GM18909 (cell line): ENCODE data around the gene MORN1.

Experiments used
- ATAC-seq: cut with Tn5 transposase; IDR thresholded peaks from one replicate; pipeline ENCODE4 v1.9.1; 2021; ENCODE audit warnings: mild to moderate bottlenecking; ENCODE audit not compliant: unreplicated experiment, poor library complexity

The MORN1 gene

DNA sequence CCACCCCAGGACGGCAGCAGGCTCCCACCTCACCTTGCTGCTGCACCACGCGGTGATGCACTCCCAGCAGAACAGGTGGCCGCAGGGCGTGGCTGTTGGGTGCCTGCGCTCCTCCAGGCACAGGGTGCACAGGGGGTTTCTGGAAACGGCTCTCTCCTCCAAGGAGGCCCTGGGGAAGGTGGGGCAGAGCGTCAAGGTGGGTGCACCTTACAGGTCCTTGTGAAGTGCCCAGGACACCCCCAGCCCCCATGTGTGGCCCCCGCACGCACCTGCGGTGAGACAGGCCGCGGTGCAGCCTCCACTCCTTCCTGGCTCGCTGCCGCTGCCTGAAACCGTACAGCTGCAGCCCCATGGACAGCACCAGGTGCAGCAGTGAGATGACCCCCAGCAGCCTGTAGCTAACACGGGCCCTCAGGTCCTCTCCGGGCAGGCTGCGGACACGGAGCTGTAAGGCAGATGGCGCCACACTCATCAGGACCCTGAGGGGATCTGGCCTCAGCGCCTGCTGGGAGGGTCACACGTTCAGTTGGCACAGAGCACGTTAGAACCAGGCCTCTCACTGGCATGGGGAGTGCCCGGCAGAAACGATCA lies 15.2 kb upstream of the MORN1 start:
- ATAC-seq: no peak

DNA sequence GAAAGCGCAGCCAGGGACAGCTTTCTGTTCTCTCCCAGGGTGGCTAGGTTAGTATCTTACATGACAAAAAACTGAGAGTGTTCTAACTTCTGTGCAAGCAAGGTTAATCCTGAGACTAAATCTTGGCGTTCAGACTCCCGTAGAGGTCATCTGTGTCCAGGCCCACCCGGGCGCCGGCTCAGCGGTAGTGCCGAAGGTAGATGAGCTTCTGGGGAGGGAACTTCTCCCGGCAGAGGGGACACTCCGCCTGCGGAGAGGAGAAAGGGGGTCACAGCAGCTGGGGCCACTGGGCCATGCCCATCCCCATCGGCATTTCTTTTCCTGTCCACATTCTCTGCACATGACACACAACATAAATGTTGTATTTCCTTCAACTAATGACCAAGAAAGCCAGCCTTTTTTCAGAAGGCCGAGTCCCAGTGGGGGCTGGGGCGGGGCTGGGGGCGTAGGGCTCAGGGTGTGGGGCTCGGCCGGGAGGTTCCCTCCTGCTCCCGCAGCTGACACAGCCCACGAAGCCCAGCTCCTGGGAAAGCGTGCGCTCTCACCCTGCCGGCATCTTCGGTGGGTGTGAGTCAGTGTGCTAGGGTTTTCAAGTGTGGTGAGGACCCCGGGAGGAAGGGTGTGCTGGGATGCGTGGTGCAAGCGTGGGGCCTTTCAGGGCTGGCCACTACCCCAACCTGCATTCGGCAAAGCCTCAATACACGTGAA lies 14.4 kb upstream of the MORN1 start:
- ATAC-seq: no peak

DNA sequence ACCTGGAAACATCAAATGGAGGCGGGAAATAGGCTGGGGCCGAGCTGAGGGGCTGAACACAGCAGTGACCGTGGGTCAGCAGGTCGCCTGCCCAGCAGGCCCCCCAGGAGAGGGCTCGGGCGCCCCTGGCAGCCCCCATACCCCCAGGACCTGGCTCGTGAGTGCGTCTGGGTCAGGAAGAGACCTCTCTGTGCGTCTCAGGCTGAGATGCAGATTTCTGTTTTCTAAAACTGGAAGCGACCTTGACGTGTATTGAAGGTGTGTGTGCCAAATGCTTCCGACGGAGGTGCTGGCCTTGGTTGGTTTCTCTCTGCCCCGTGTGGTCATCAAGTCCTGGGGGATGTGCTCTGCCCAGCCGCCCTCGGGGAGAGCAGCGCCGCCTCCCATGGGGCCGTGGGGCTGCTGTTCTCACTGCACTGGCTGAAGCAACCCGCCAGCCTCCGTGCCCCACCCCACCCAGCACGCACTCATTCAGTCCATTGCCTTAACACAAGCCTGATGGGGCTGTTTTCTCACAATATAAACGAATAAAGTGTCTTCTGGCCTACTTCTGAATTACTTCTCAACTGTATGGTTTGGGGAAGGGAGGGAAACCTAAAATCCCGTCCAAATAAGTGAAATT lies 13.6 kb upstream of the MORN1 start:
- ATAC-seq: no peak

DNA sequence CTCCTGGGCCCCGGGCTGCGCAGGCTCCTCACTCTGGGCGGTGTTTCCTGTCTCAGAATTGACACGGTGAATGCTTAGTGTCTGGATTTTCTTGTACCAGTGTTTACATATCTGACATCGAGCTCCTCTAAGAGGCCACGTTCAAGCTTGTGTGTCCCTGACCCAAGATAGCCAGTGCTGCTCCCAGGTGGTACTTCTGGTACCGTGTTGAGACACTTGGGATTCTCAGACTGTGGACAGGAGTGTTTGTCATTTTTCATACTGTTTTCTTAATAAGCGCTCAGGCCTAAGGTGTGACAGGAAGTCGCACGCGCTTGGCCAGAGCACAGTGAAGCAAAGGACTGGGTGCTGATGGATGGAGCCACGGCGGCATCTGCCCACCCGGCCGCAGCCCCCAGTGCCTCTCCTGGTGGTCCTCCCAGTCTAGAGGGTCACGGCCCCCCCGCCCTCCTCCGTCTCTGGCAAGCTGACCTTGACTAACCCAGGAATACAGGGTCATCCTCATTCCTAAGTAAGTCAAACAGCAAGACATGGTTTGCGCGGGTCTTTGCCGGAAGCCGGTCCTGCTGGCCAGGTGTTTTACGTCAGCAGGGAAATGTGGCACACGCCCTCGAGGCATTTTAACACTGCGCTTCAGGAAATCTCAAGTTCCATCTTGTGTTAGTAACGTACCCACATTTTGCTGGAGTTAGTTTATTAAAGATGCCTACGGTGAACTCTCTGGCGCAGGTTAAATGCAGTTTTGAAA lies 13.0 kb upstream of the MORN1 start:
- no peak for ATAC-seq

DNA sequence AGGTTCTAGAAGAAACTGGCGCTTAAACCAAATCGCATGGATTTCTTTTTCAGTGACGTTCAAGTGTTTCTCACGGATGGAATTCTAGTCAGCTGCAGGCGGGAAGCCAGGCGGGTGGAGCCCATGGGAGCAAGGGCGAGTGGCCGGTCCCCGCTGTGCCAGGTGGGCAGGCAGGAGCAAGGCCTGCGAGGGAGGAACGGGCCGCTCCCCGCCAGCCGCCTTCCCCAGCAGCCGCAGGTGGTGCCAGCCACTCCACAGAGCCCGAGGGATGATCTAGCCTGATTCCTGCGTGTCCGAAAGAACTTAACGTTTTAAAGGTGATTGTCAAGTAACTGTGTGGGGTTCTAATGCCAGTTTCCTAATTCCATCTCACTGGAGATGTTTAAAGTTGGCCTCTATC lies 11.9 kb upstream of the MORN1 start:
- ATAC-seq: no peak

DNA sequence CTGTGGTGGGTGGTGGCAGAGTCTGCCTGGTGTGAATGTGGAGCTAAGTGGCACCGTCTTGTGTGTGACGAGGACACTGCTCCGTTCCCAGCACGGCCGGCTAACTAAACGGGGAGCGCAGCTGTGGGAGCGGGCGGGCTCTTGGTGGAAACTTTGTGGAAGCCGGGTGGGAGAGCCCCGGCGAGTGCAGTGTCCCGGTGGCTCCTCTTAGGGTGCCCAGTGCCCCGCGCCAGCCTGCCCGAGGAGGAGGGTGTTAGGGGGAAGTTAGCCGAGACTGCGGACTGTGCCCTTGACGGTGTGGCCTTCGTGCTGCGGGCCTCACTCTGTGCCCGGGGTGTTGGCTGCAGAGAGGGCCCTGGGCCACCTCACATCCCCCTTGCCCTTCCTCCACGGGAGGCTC lies 11.1 kb upstream of the MORN1 start:
- ATAC-seq: no peak

DNA sequence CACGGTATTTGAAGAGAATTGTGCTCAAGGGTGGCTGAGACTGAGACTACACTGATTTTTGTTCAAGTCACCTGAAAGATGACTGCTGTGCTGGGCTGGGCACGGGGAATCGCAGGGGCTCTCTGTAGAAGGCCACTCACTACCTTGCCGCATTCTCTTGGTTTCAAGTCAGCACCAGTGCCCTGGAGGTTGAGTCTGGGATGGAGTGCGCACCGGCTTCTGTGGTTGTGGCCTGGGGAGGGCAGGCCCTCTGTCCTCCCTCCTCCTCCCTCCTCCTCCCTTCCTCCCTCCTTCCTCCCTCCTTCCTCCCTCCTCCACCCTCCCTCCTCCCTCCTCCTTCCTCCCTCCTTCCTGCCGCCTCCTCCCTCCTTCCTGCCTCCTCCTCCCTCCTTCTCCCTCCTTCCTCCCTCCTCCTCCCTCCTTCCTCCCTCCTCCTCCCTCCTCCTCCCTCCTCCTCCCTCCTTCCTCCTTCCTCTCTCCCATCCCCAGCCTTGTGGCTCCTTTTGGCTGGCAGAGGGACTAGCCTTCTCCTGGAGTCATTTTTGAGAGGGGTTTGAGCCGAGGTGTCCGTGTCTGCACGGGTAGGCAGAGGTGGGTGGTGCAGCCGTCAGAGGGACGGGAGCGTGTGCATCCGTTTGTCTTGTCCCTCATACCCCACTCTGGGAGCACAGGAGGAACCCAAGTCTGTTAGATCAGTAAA lies 9.7 kb upstream of the MORN1 start:
- no peak for ATAC-seq

DNA sequence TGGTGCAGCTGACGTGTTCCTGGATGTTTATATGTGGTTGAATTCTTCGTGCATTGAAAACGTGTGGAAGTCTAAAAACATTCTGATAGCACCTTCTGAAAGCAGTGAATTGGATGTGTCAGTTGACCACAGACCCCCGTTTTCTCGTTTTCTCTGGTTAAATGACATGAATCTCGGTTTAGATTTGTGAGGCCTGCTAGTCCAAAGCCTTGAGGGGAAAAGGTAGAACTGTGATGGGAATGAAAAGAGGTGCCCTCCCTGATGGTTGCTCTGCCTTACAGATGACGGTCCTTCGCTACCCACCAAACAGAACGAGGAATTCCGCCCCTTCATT lies 9.2 kb upstream of the MORN1 start:
- ATAC-seq: no peak

DNA sequence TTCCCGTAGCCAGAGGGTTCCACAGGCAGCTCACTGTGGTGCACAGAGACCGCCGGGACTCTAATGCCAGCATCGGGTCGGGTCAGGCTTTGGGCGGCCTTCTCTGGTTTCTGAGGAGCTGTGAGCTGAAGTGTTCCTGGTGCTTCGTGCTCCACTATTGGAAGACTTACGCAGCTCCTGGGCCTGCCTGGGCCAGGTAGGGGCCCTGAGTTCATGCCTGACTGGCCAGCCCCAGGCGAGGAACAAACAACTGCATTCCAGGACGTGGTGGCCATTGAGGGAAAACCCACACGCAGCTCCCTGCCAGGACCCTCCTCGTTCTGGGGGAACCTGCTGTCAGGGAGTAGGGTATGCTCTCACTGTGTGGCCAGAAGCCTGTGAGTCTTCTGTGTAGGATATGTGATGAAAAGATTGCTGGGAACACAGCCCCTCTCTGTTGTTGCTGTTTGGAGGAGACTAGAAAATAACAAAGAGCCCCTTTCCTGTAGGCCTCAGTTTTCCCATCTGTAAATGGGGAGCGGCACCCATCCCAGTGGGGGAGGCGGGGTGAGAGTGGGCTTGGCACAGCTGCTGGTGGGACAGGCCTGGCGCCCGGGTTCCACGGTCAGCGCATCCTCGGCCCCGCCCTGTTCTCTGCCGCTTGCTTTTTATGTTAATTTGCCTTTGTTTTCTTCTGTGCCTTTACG lies 8.7 kb upstream of the MORN1 start:
- ATAC-seq: no peak

DNA sequence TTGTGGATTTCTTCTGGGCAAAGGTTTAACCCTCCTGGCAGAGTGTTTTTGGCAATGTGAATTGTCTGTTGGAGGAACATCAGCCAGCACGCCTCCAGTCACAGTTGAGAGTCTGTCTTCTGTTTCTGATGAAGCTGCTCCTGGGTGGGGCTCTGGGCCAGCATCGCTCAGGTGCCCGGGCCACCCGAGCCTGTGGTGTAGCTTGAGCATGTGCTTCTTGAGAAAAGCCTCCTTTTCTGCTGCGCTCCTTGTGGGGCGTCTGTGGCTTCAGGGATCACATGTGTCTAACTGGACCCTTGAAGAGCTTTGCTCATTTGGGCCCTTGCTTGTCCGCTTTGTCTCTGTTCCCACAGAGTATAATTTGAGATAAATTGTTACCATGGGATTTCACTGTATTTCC lies 7.5 kb upstream of the MORN1 start:
- no peak for ATAC-seq

DNA sequence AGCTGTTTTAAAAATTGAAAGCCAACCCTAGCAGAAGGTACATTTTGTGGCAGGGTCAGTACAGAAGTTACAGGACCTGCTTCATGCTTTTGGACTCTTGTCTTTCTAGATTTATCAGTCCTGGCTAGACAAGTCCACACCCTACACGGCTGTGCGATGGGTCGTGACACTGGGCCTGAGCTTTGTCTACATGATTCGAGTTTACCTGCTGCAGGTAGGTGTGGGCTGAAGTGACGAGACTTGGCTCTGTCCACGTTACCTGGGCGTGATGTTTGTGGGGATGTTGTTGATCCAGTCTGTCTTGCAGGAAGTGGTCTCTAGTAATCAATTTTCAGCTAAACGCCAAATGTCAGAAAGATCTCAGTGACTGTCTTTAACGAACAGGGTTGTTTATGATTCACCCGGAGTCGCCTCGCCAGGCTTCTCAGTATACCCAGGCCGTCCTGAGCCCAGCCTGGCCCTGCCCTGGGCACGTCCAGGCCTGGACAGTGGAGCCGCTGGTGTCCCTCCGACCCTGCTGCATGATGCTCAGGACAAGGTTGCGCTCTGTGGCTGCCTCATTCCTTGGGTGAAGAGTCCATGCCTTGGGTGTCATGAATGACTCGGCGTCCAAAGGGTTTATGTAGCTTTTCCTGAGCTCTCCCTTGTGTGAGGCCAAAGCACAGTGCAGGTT lies 5.8 kb upstream of the MORN1 start:
- ATAC-seq: no peak

DNA sequence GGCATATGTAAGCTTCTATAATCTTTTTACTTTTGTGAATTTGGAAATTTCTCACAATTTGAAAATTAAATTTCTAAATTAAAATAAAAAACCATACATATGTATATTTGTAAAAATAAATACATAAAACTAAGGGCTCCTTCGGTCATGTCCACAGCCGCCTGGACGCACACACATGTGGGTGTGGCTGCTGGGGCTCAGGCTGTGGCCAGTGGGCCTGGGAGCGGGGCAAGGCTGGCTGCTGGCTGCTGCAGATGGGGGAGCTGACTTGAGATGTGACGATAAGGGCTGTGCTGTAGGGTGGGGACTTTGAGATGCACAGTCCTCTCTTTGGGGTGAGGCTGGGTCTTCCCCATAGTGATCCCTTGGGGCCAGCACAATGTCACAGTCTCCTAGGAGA lies 5.1 kb upstream of the MORN1 start:
- ATAC-seq: no peak

DNA sequence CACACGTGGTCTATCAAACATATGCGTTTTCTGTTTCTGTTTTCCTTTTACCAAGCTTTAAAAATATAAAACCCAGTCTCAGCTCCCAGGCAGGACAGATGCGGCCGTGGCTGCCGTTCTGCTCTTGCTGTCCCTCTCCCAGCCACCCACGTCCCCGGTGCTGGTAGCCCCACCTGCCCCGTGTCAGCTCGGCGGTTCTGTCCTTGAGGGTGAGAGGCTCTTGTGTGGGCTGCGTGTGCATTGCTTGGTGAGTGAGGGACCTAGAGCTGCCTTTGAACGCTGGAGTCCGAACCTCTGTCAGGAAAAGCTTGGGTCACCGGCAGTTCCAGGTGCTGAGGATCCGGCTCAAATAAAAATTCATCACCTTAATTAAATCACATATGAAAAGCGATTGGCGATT lies 4.7 kb upstream of the MORN1 start:
- no peak for ATAC-seq

DNA sequence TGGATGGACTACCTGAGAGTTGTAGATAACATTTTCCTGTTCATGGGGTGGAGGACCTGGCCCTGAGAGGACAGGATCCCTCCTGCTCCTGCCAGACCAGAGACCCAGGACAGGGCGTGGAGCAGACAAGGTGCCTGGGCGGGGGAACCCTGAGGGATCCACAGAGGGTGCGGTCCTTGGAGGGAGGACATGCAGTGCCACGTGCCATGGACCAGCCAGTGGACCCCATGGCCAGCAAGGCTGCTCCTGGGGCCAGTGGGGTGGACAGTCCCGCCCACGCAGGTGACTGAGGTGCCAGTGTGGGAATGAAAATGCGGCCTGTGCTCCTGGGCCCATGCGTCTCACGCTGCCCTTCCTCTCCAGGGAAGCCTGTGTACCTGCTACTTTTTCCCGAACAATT lies 3.9 kb upstream of the MORN1 start:
- no peak for ATAC-seq

DNA sequence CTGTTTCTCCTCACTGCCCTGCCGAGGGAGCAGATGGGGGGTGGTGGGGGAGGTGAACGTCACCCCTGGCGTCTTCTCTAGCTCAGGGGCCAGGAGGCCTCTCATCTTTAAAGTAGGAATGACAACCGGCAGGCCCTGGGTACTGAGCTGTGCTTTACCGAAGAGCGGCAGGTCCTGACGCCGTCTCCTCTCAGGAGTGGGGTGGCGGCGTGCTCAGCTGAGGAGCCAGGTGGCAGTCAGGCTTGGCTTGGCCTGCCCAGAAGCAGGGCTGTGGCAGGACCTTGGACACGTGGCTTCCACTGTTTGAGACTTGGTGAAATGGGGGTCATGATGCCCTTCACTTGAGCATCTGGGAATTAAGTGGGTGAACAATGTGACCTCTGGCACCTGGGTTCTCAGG lies 3.4 kb upstream of the MORN1 start:
- no peak for ATAC-seq

DNA sequence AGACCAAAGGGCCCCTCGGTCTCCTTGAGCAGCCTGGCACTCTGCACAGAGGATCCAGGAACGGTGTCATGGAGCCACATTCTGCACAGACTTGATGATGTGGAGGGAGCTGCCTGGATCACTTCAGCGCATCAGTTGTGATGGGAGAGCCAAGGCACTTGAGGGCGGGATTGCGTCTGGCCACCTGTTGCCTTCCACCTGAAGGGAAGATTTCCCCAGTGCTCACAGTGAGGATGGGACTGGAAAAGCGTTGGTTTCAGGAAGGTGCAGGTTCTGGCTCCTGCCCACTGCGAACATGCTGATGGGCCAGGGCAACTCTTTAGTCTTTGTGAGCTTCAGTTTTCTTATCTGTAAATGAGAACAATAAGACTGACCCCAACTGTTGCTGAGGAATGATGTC lies 2.9 kb upstream of the MORN1 start:
- no peak for ATAC-seq

DNA sequence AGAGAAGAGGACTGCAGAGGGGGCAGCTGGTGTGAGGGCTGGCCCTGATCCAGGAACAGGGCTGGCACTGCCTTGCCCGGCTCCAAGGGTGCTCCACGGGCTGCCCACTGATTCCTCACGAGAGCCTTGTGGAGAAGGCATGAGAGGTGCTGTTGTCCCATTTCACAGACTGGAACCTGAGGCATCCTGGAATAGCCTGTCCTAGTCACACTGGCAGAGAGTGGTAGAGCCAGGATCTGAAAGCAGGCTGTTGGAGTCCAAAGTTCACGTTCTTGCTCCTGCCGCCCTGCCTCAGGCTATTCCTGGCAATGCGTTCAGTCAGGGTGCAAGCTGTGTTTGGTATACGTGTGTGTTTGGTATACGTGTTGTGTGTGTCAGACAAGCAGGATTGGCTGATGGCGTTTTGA lies 2.1 kb upstream of the MORN1 start:
- ATAC-seq: no peak

DNA sequence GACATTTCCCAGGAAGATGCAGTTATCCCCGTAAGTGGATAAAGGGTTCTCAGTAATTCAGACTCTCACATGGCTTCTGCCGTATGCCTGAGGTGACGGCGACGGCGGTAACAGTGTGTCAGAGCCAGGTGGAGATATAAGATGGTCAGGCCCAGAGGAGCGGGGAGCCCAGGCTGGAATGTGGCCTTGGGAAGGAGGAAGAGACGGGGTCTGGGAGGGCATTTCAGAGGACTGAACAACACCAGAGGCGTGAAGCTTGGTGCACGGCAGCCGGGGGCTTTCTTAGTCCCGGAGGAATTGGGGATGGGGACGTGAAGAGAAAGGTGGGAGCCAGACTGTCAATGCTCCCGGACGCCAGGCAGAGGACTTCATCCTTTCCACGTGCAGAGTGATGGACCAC lies 1.3 kb upstream of the MORN1 start:
- no peak for ATAC-seq

DNA sequence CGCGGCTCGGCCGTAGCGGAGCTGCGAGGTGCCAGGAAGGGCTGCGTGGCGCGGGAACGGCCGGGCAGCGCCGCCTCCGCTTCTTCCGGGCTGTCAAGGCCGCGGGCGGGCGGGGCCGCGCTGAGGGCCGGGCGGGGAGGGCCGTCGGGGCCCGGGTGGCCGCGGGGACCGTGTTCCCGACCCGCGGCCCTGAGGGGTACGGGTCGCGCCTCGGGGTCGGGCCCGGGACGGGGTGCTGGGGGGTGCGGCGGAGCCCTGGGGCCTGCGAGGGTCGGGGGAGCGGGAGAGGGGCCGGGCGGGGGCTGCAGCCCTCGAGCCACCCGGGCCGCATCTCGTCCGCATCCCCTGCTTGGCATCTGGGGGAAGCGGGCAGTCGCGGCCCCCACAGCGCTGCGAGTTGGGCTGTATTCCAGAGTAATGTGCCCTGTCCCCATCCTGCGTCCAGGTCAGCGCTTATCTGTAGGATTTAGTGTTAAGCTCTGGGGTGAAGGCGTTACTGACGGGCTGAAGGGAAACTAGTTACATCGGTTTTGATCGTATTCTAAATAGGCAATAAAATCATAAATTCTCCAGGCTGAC lies 666 bp upstream of the MORN1 start:
- ATAC-seq: peak; percentile 13
